Esophagus squamous epithelium (tissue), 4 donors: ENCODE data around the gene TBC1D2.
"Not testable (repeated sequence)": the region's sequence is repeated elsewhere in the genome, so short reads cannot be mapped to it uniquely, and the experiment has no call there.

Experiments
- CTCF ChIP-seq, 6 experiments: fragments of 450-650 bp in 4 of 6; fragments of 200-600 bp in 2 of 6; sonication (generic) in 2 of 6; IDR thresholded peaks; one replicate each; pipeline ENCODE4 v1.5.1; 2016 to 2019; ENCODE audit warnings: antibody characterized with exemption in 6 of 6, mild to moderate bottlenecking in 4 of 6, moderate library complexity in 4 of 6
- POLR2A ChIP-seq, 4 donors: fragments of 450-650 bp; IDR thresholded peaks; one replicate each; pipeline ENCODE4 v1.6.1; 2017; ENCODE audit warnings: antibody characterized with exemption in 4 of 4, mild to moderate bottlenecking in 4 of 4, moderate library complexity in 3 of 4

- not testable (repeated sequence) for TF ChIP-seq POLR2A, CTCF (IDR thresholded peaks at IDR 0.05)
Measured at GRCh38 chr9:98270284-98270683, 14.8 kb upstream of the TBC1D2 start.
